Activated T-cell treated with anti-CD3 and anti-CD28 coated beads, Interleukin-2, amount 50 U/mL, for 4 hours (primary cell): ENCODE measurements around the gene SLC16A2. TPM values are rescaled to one million over a fixed set of nuclear protein-coding genes. Genes with fewer than 3 reads are reported as not detected.
"Not testable (repeated sequence)": the region's sequence is repeated elsewhere in the genome, so short reads cannot be mapped to it uniquely, and the experiment has no call there.

Experiments
- ATAC-seq, 2 donors: fragments of 200-7000 bp; cut with Tn5 transposase; one replicate each; pipeline ENCODE4 v1.10.0; 2021
- DNase-seq: peaks from one replicate; pipeline ENCODE4 v3.0.0-alpha.2; 2020
- H3K27me3 Mint-ChIP-seq: one replicate; pipeline ENCODE4 v1.8.0; 2021; ENCODE audit warnings: low read depth, mixed read lengths
- H3K36me3 Mint-ChIP-seq: one replicate; pipeline ENCODE4 v1.8.0; 2022; ENCODE audit warnings: mixed read lengths; ENCODE audit not compliant: insufficient read depth
- H3K4me1 Mint-ChIP-seq: one replicate; pipeline ENCODE4 v1.8.0; 2021; ENCODE audit warnings: low read depth, mixed read lengths
- H3K4me3 Mint-ChIP-seq: one replicate; pipeline ENCODE4 v1.8.0; 2021; ENCODE audit warnings: mild to moderate bottlenecking, moderate library complexity, mixed read lengths
- H3K9me3 Mint-ChIP-seq: one replicate; pipeline ENCODE4 v1.8.0; 2021; ENCODE audit warnings: mixed read lengths
- total RNA-seq, 3 donors: library from RNA; stranded (reverse); gene quantifications; one replicate each; pipeline ENCODE4 v1.2.1, GENCODE V29; 2021

SLC16A2 gene
- total RNA-seq, 3 donors from 2014 or later, result 0.33 to 0.63 (median 0.42) TPM

GRCh38 chrX:74453178-74453577 is 31.9 kb downstream of the SLC16A2 start:
- Mint-ChIP-seq H3K36me3 (no peaks in the 10 kb centered on the region), H3K27me3 (no peaks in the 10 kb centered on the region), H3K4me1 (peaks cover 14% of the 10 kb centered on the region), H3K9me3 (no peaks in the 10 kb centered on the region), H3K4me3 (no peak overlapping the region)
- ATAC-seq, result no peak
- no peak for DNase-seq

- H3K36me3 Mint-ChIP-seq, H3K4me3 Mint-ChIP-seq, ATAC-seq, DNase-seq, H3K27me3 Mint-ChIP-seq, H3K9me3 Mint-ChIP-seq: not testable (repeated sequence)
- peaks cover 14% of the 10 kb centered on the region for H3K4me1 Mint-ChIP-seq
Observed at GRCh38 chrX:74454233-74454632, 32.9 kb downstream of the SLC16A2 start.

GRCh38 chrX:74458736-74459135 is 37.4 kb downstream of the SLC16A2 start:
- no peaks in the 10 kb centered on the region for H3K36me3 Mint-ChIP-seq
- no peak for DNase-seq
- ATAC-seq, result no peak
- H3K4me3 Mint-ChIP-seq, result no peak overlapping the region
- no peaks in the 10 kb centered on the region for H3K9me3 Mint-ChIP-seq
- H3K27me3 Mint-ChIP-seq, result no peaks in the 10 kb centered on the region
- no peaks in the 10 kb centered on the region for H3K4me1 Mint-ChIP-seq

GRCh38 chrX:74461384-74461783 is 40.1 kb downstream of the SLC16A2 start:
- Mint-ChIP-seq H3K27me3 (no peaks in the 10 kb centered on the region), H3K36me3 (no peaks in the 10 kb centered on the region), H3K9me3 (no peaks in the 10 kb centered on the region), H3K4me1 (no peaks in the 10 kb centered on the region), H3K4me3 (no peak overlapping the region)
- ATAC-seq (no peak), DNase-seq (no peak)

- Mint-ChIP-seq H3K27me3 (no peaks in the 10 kb centered on the region), H3K4me3 (no peak overlapping the region), H3K9me3 (no peaks in the 10 kb centered on the region), H3K36me3 (no peaks in the 10 kb centered on the region), H3K4me1 (no peaks in the 10 kb centered on the region)
- ATAC-seq (no peak), DNase-seq (no peak)
Observed at GRCh38 chrX:74464722-74465121, 43.4 kb downstream of the SLC16A2 start.

GRCh38 chrX:74465424-74465823 is 44.1 kb downstream of the SLC16A2 start:
- H3K4me3 Mint-ChIP-seq, result no peak overlapping the region
- DNase-seq (no peak), ATAC-seq (no peak)
- H3K36me3 Mint-ChIP-seq, result no peaks in the 10 kb centered on the region
- H3K9me3 Mint-ChIP-seq, result no peaks in the 10 kb centered on the region
- no peaks in the 10 kb centered on the region for H3K4me1 Mint-ChIP-seq
- no peaks in the 10 kb centered on the region for H3K27me3 Mint-ChIP-seq

GRCh38 chrX:74467656-74468055 is 46.4 kb downstream of the SLC16A2 start:
- no peaks in the 10 kb centered on the region for H3K4me1 Mint-ChIP-seq
- H3K4me3 Mint-ChIP-seq, result no peak overlapping the region
- no peak for DNase-seq
- peaks cover 3% of the 10 kb centered on the region for H3K27me3 Mint-ChIP-seq
- no peaks in the 10 kb centered on the region for H3K9me3 Mint-ChIP-seq
- no peak for ATAC-seq
- no peaks in the 10 kb centered on the region for H3K36me3 Mint-ChIP-seq

- H3K36me3 Mint-ChIP-seq, H3K4me1 Mint-ChIP-seq, ATAC-seq, H3K9me3 Mint-ChIP-seq, H3K4me3 Mint-ChIP-seq, DNase-seq, H3K27me3 Mint-ChIP-seq: not testable (repeated sequence)
Observed at GRCh38 chrX:74473116-74473515, 51.8 kb downstream of the SLC16A2 start.

- DNase-seq (no peak), ATAC-seq (no peak)
- no peaks in the 10 kb centered on the region for H3K27me3 Mint-ChIP-seq
- no peaks in the 10 kb centered on the region for H3K4me1 Mint-ChIP-seq
- H3K36me3 Mint-ChIP-seq, result no peaks in the 10 kb centered on the region
- no peak overlapping the region for H3K4me3 Mint-ChIP-seq
- no peaks in the 10 kb centered on the region for H3K9me3 Mint-ChIP-seq
Observed at GRCh38 chrX:74490247-74490646, 69.0 kb downstream of the SLC16A2 start.

- Mint-ChIP-seq H3K36me3 (no peaks in the 10 kb centered on the region), H3K4me3 (no peak overlapping the region), H3K4me1 (no peaks in the 10 kb centered on the region), H3K27me3 (no peaks in the 10 kb centered on the region), H3K9me3 (no peaks in the 10 kb centered on the region)
- ATAC-seq (peak in 1 of 2 donors; percentile 54), DNase-seq (no peak)
Observed at GRCh38 chrX:74492720-74493201, 71.5 kb downstream of the SLC16A2 start.

- H3K4me1 Mint-ChIP-seq, result no peaks in the 10 kb centered on the region
- ATAC-seq, result no peak
- no peak for DNase-seq
- no peaks in the 10 kb centered on the region for H3K27me3 Mint-ChIP-seq
- H3K36me3 Mint-ChIP-seq, result no peaks in the 10 kb centered on the region
- H3K4me3 Mint-ChIP-seq, result no peak overlapping the region
- no peaks in the 10 kb centered on the region for H3K9me3 Mint-ChIP-seq
Observed at GRCh38 chrX:74493806-74494205, 72.5 kb downstream of the SLC16A2 start.

- no peaks in the 10 kb centered on the region for H3K9me3 Mint-ChIP-seq
- H3K36me3 Mint-ChIP-seq, result no peaks in the 10 kb centered on the region
- DNase-seq, result no peak
- ATAC-seq, result no peak
- no peaks in the 10 kb centered on the region for H3K27me3 Mint-ChIP-seq
- no peak overlapping the region for H3K4me3 Mint-ChIP-seq
- H3K4me1 Mint-ChIP-seq, result no peaks in the 10 kb centered on the region
Observed at GRCh38 chrX:74498924-74499323, 77.6 kb downstream of the SLC16A2 start.

- no peak for ATAC-seq
- no peak overlapping the region for H3K4me3 Mint-ChIP-seq
- no peak for DNase-seq
- no peaks in the 10 kb centered on the region for H3K36me3 Mint-ChIP-seq
- no peaks in the 10 kb centered on the region for H3K27me3 Mint-ChIP-seq
- H3K4me1 Mint-ChIP-seq, result no peaks in the 10 kb centered on the region
- no peaks in the 10 kb centered on the region for H3K9me3 Mint-ChIP-seq
Observed at GRCh38 chrX:74500067-74500466, 78.8 kb downstream of the SLC16A2 start.

GRCh38 chrX:74500555-74500954 is 79.3 kb downstream of the SLC16A2 start:
- no peaks in the 10 kb centered on the region for H3K36me3 Mint-ChIP-seq
- DNase-seq (no peak), ATAC-seq (no peak)
- no peaks in the 10 kb centered on the region for H3K9me3 Mint-ChIP-seq
- H3K27me3 Mint-ChIP-seq, result no peaks in the 10 kb centered on the region
- H3K4me1 Mint-ChIP-seq, result no peaks in the 10 kb centered on the region
- H3K4me3 Mint-ChIP-seq, result no peak overlapping the region

- DNase-seq (no peak), ATAC-seq (no peak)
- H3K27me3 Mint-ChIP-seq, result no peaks in the 10 kb centered on the region
- no peaks in the 10 kb centered on the region for H3K9me3 Mint-ChIP-seq
- H3K4me1 Mint-ChIP-seq, result no peaks in the 10 kb centered on the region
- H3K4me3 Mint-ChIP-seq, result no peak overlapping the region
- no peaks in the 10 kb centered on the region for H3K36me3 Mint-ChIP-seq
Observed at GRCh38 chrX:74505437-74505836, 84.1 kb downstream of the SLC16A2 start.
